GM19467 (cell line): ENCODE measurements around the gene STXBP6.
"Not testable (repeated sequence)": the region's sequence is repeated elsewhere in the genome, so short reads cannot be mapped to it uniquely, and the experiment has no call there.

Experiments used
- ATAC-seq: cut with Tn5 transposase; IDR thresholded peaks from one replicate; pipeline ENCODE4 v1.9.1; 2021; ENCODE audit warnings: mild to moderate bottlenecking, moderate library complexity; ENCODE audit not compliant: unreplicated experiment

The STXBP6 gene

GRCh38 chr14:24990050-24990449 is 59.9 kb downstream of the STXBP6 start:
- no peak for ATAC-seq

GRCh38 chr14:24988760-24989159 is 61.2 kb downstream of the STXBP6 start:
- no peak for ATAC-seq

GRCh38 chr14:24986206-24986893 is 63.6 kb downstream of the STXBP6 start:
- ATAC-seq: no peak

GRCh38 chr14:24984846-24985589 is 64.9 kb downstream of the STXBP6 start:
- ATAC-seq: no peak

- ATAC-seq: no peak
Observed at GRCh38 chr14:24982472-24983155, 67.3 kb downstream of the STXBP6 start.

GRCh38 chr14:24979725-24980239 is 70.2 kb downstream of the STXBP6 start:
- peak; percentile 30 for ATAC-seq

GRCh38 chr14:24978862-24979724 is 70.9 kb downstream of the STXBP6 start:
- peak; percentile 78 for ATAC-seq

- ATAC-seq: no peak
Observed at GRCh38 chr14:24976602-24977001, 73.3 kb downstream of the STXBP6 start.

GRCh38 chr14:24975393-24975792 is 74.6 kb downstream of the STXBP6 start:
- no peak for ATAC-seq

GRCh38 chr14:24974591-24975374 is 75.2 kb downstream of the STXBP6 start:
- no peak for ATAC-seq

GRCh38 chr14:24972844-24973243 is 77.1 kb downstream of the STXBP6 start:
- ATAC-seq: no peak

GRCh38 chr14:24971255-24971654 is 78.7 kb downstream of the STXBP6 start:
- ATAC-seq: no peak

- no peak for ATAC-seq
Observed at GRCh38 chr14:24966579-24966964, 83.4 kb downstream of the STXBP6 start.

GRCh38 chr14:24965934-24966578 is 83.9 kb downstream of the STXBP6 start:
- ATAC-seq: no peak

GRCh38 chr14:24965578-24965933 is 84.4 kb downstream of the STXBP6 start:
- no peak for ATAC-seq

GRCh38 chr14:24964591-24964990 is 85.4 kb downstream of the STXBP6 start:
- ATAC-seq: no peak

GRCh38 chr14:24964048-24964447 is 85.9 kb downstream of the STXBP6 start:
- no peak for ATAC-seq

- not testable (repeated sequence) for ATAC-seq
Observed at GRCh38 chr14:24962118-24962517, 87.8 kb downstream of the STXBP6 start.

- ATAC-seq: no peak
Observed at GRCh38 chr14:24960816-24961215, 89.1 kb downstream of the STXBP6 start.
